Measurements from ENCODE around the gene RPTOR.

Gene RPTOR

GRCh38 chr17:80805032-80805751 is 260.6 kb downstream of the RPTOR start:
- no peak for DNase-seq (ENCODE audit: low read depth in 1 of 2, low spot score in 1 of 2)
- Histone ChIP-seq H3K4me3 (replicated peaks; ENCODE audit: insufficient read depth, low read length) (no peak overlapping the region), H3K27me3 (ENCODE audit: insufficient read depth, poor library complexity, severe bottlenecking) (no peaks in the 10 kb centered on the region), H3K27ac (replicated peaks) (no peak overlapping the region)
- TF ChIP-seq GABPA (IDR thresholded peaks at IDR 0.05; ENCODE audit: low read depth) (no peak), REST (IDR thresholded peaks at IDR 0.05; ENCODE audit: insufficient replicate concordance, low read depth) (no peak), SPI1 (IDR thresholded peaks at IDR 0.05; ENCODE audit: borderline replicate concordance, low read depth) (no peak; the same call in 1 of the 2 replicates), POLR2AphosphoS5 (IDR thresholded peaks at IDR 0.05; ENCODE audit: low read depth) (no peak)
- TF ChIP-seq, protein P1, sequence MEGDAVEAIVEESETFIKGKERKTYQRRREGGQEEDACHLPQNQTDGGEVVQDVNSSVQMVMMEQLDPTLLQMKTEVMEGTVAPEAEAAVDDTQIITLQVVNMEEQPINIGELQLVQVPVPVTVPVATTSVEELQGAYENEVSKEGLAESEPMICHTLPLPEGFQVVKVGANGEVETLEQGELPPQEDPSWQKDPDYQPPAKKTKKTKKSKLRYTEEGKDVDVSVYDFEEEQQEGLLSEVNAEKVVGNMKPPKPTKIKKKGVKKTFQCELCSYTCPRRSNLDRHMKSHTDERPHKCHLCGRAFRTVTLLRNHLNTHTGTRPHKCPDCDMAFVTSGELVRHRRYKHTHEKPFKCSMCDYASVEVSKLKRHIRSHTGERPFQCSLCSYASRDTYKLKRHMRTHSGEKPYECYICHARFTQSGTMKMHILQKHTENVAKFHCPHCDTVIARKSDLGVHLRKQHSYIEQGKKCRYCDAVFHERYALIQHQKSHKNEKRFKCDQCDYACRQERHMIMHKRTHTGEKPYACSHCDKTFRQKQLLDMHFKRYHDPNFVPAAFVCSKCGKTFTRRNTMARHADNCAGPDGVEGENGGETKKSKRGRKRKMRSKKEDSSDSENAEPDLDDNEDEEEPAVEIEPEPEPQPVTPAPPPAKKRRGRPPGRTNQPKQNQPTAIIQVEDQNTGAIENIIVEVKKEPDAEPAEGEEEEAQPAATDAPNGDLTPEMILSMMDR (IDR thresholded peaks at IDR 0.05; ENCODE audit: insufficient read depth, low read length), result no peak

GRCh38 chr17:80807014-80807413 is 262.4 kb downstream of the RPTOR start:
- no peak for DNase-seq (ENCODE audit: low read depth in 1 of 2, low spot score in 1 of 2)
- H3K27me3 ChIP-seq (ENCODE audit: insufficient read depth, poor library complexity, severe bottlenecking), result no peaks in the 10 kb centered on the region
- TF ChIP-seq GABPA (IDR thresholded peaks at IDR 0.05; ENCODE audit: low read depth), result no peak
- no peak for TF ChIP-seq SPI1 (IDR thresholded peaks at IDR 0.05; ENCODE audit: borderline replicate concordance, low read depth)
- TF ChIP-seq, protein P1 (IDR thresholded peaks at IDR 0.05; ENCODE audit: insufficient read depth, low read length), result no peak
- TF ChIP-seq REST (IDR thresholded peaks at IDR 0.05; ENCODE audit: insufficient replicate concordance, low read depth), result no peak
- no peak for TF ChIP-seq POLR2AphosphoS5 (IDR thresholded peaks at IDR 0.05; ENCODE audit: low read depth)
- no peak overlapping the region for H3K4me3 ChIP-seq (replicated peaks; ENCODE audit: insufficient read depth, low read length)
- H3K27ac ChIP-seq (replicated peaks), result no peak overlapping the region

GRCh38 chr17:80807882-80808281 is 263.2 kb downstream of the RPTOR start:
- Histone ChIP-seq H3K4me3 (replicated peaks; ENCODE audit: insufficient read depth, low read length) (no peak overlapping the region), H3K27ac (replicated peaks) (no peak overlapping the region), H3K27me3 (ENCODE audit: insufficient read depth, poor library complexity, severe bottlenecking) (no peaks in the 10 kb centered on the region)
- DNase-seq (ENCODE audit: low read depth in 1 of 2, low spot score in 1 of 2), result no peak
- TF ChIP-seq GABPA (IDR thresholded peaks at IDR 0.05; ENCODE audit: low read depth) (no peak), POLR2AphosphoS5 (IDR thresholded peaks at IDR 0.05; ENCODE audit: low read depth) (no peak), SPI1 (IDR thresholded peaks at IDR 0.05; ENCODE audit: borderline replicate concordance, low read depth) (no peak), REST (IDR thresholded peaks at IDR 0.05; ENCODE audit: insufficient replicate concordance, low read depth) (no peak)
- TF ChIP-seq, protein P1 (IDR thresholded peaks at IDR 0.05; ENCODE audit: insufficient read depth, low read length), result no peak
